ENCODE results near the gene DHX9.

Gene DHX9

DNA sequence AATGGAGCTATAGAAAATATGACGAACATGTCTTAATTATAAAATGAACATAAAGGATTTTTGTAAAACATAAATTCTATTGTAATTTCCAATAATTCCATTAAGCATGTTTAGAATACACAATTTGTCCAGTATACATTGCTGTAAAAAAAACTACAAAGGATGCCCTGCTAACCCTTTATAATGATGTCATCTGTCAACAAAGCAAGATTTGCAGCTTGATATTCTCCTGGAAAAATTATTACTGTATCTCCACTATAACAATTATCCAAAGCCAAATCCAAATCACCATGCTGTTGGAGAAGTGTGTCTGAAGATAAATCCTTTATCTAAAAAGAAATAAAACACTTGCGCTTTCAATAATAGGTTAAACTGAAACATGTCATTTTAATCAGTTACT, 66.2 kb downstream of the DHX9 start:
- no peak overlapping the region for H3K4me3 ChIP-seq (ENCODE audit: low read length)
- DNase-seq (ENCODE audit: low read depth), result no peak
- TF ChIP-seq, protein P1, sequence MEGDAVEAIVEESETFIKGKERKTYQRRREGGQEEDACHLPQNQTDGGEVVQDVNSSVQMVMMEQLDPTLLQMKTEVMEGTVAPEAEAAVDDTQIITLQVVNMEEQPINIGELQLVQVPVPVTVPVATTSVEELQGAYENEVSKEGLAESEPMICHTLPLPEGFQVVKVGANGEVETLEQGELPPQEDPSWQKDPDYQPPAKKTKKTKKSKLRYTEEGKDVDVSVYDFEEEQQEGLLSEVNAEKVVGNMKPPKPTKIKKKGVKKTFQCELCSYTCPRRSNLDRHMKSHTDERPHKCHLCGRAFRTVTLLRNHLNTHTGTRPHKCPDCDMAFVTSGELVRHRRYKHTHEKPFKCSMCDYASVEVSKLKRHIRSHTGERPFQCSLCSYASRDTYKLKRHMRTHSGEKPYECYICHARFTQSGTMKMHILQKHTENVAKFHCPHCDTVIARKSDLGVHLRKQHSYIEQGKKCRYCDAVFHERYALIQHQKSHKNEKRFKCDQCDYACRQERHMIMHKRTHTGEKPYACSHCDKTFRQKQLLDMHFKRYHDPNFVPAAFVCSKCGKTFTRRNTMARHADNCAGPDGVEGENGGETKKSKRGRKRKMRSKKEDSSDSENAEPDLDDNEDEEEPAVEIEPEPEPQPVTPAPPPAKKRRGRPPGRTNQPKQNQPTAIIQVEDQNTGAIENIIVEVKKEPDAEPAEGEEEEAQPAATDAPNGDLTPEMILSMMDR (conservative IDR thresholded peaks at IDR 0.05; ENCODE audit: low read length), result no peak

DNA sequence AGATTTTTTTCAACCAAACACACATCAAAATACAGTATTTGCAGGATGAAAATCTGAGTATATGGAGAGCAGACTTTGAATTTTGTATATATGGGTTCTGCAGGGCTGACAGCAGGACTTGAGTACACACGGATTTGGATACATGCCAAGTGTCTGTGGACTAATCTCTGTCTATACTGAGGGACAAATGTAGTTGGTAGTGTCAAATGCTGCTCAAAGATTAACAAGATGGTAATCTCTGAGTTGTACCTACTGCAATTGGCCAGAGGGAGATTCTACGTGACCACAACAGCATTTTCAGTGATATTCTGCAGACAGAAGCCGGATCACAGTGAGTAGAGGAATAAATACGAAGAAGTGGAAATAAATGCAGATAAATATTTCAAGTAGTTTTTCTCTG, 70.4 kb downstream of the DHX9 start:
- no peak for DNase-seq (ENCODE audit: low read depth)
- no peak overlapping the region for H3K4me3 ChIP-seq (ENCODE audit: low read length)
- TF ChIP-seq, protein P1 (conservative IDR thresholded peaks at IDR 0.05; ENCODE audit: low read length), result no peak

DNA sequence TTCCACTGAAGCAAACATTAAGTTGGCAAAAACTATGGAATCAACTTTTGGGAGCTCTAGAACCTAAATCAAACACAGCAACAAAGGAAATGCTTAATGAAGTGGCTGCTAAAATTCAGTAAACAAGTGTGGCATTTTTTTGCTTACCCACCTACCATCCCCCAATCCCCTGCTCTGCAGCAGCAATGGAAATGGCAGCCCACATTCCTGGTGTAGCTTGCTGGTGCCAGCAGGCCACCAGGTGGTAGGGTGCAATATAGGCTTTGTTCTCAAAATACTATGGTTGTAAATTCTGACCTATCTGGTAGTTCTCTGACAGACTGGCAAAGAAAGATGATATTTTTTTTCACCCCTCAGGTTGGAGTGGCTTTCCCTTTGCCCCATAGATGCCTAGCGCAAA, 71.0 kb downstream of the DHX9 start:
- TF ChIP-seq, protein P1 (conservative IDR thresholded peaks at IDR 0.05; ENCODE audit: low read length), result no peak
- no peak overlapping the region for H3K4me3 ChIP-seq (ENCODE audit: low read length)
- no peak for DNase-seq (ENCODE audit: low read depth)

DNA sequence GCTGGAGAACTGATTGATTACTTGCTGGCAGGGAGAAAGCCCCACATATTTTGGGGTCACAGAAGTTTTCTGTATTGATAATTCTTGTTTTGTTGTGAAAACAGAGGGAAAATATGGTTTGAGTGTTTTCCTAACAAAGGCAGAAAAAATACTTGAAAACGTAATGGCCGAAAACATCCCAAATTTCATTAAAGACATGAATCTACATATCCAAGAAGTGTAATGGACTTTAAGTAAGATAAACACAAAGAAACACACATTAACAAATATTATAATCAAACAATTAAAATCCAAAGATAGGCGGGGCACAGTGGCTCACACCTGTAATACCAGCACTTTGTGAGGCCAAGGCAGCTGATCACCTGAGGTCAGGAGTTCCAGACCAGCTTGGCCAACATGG, 74.3 kb downstream of the DHX9 start:
- no peak overlapping the region for H3K4me3 ChIP-seq (ENCODE audit: low read length)
- TF ChIP-seq, protein P1 (conservative IDR thresholded peaks at IDR 0.05; ENCODE audit: low read length), result no peak
- DNase-seq (ENCODE audit: low read depth), result no peak

DNA sequence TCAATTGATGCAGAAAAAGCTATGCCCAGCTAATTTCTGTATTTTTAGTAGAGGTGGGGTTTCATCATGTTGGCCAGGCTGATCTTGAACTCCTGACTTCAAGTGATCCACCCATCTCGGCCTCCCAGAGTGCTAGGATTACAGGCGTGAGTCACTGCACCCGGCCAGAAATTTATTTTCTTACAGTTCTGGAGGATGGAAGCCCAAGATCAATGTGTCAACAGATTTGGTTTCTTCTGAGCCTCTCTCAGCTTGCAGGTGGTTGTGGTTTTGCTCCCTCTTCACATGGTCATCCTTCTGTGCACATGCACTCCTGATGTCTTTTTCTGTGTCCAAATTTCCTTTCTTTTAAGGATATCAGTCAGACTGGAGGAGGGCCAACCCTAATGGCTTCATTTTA, 78.2 kb downstream of the DHX9 start:
- DNase-seq (ENCODE audit: low read depth), result peak; percentile 11
- TF ChIP-seq, protein P1 (conservative IDR thresholded peaks at IDR 0.05; ENCODE audit: low read length), result no peak
- H3K4me3 ChIP-seq (ENCODE audit: low read length), result no peak overlapping the region

DNA sequence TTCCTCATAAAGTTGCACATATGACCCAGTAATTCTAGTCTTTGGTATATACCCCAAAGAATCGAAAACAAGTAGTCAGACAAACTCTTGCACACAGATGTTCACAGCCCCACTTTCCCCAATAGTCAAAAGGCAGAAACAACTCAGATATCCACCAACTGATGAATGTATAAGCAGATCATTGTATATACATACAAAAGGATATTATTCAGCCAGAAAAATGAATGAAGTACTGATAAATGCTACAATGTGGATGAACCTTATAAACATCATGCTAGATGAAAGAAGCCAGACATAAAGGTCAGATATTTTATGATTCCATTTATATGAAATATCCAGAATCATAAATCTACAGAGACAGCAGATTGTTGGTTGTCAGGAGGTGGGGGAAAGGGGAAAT, 86.5 kb downstream of the DHX9 start:
- H3K4me3 ChIP-seq (ENCODE audit: low read length), result no peak overlapping the region
- no peak for DNase-seq (ENCODE audit: low read depth)
- TF ChIP-seq, protein P1 (conservative IDR thresholded peaks at IDR 0.05; ENCODE audit: low read length), result no peak

DNA sequence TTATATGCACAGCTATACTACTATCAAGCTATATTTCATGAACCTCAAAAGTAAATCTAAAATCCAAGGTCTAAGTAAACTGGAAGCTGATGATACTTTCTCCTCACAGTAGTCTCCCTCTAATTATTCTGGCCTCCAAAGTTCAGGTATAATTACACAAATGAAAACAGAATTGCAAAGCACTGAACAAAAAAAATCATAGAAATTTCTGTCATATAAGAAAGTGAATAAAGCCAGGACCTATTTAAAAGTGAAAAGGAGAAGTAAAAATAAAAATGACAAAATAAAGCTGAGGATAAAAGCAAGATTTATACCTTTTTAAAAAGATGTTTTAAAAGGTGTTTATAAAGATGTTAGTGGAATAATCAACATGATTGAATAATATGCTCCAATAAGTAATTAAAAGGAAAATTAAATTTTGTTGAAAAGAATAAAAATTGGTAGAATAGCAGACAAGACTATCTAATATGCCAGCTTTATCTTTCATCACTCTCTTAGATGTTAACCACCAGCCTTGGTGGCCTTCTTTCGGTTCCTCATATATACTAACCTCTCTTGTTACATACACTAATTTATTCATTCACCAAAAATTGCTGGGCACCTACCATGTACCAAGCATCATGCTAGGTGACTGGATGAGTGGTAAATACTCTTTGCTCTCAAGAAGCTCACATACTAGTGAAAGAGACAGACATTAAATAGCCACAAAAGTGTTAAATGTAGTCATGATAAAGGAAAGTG, 88.7 kb downstream of the DHX9 start:
- no peak overlapping the region for H3K4me3 ChIP-seq (ENCODE audit: low read length)
- TF ChIP-seq, protein P1 (conservative IDR thresholded peaks at IDR 0.05; ENCODE audit: low read length), result no peak
- DNase-seq (ENCODE audit: low read depth), result no peak

Measured in AG10803 (cell line).